OCI-LY1 (cell line): ENCODE data around the gene SYTL1.

Source experiments
- H2AFZ ChIP-seq: fragments of 200-600 bp; sonication (generic), shearing (Covaris generic); 2 replicates; pipeline ENCODE4 v1.6.0; 2014; ENCODE audit warnings: antibody characterized with exemption, mild to moderate bottlenecking, low read length
- H3F3A ChIP-seq: fragments of 200-600 bp; sonication (generic), shearing (Covaris generic); 2 replicates; pipeline ENCODE4 v1.6.0; 2014; ENCODE audit warnings: mild to moderate bottlenecking, antibody characterized with exemption, low read length, moderate library complexity; ENCODE audit not compliant: insufficient read depth
- H3K27ac ChIP-seq: fragments of 200-600 bp; sonication (generic); 2 replicates; pipeline ENCODE4 v1.5.1; 2014; ENCODE audit warnings: low read length, mixed run types, mild to moderate bottlenecking, low read depth; ENCODE audit not compliant: poor library complexity, severe bottlenecking
- H3K27me3 ChIP-seq: fragments of 200-600 bp; sonication (generic); 2 replicates; pipeline ENCODE4 v1.6.0; 2014; ENCODE audit warnings: antibody characterized with exemption, mild to moderate bottlenecking, low read length, moderate library complexity; ENCODE audit not compliant: insufficient read depth
- H3K36me3 ChIP-seq: fragments of 200-600 bp; sonication (generic); 2 replicates; pipeline ENCODE4 v1.6.1; 2014; ENCODE audit warnings: mild to moderate bottlenecking, antibody characterized with exemption, low read length, moderate library complexity, mixed read lengths; ENCODE audit not compliant: insufficient read depth
- H3K4me1 ChIP-seq: fragments of 200-600 bp; sonication (generic); 2 replicates; pipeline ENCODE4 v1.5.1; 2014; ENCODE audit warnings: mild to moderate bottlenecking, low read length, moderate library complexity; ENCODE audit not compliant: insufficient read depth, severe bottlenecking
- H3K4me2 ChIP-seq: fragments of 200-600 bp; sonication (generic), shearing (Covaris generic); 2 replicates; pipeline ENCODE4 v1.6.1; 2014; ENCODE audit warnings: low read length
- H3K4me3 ChIP-seq: fragments of 200-600 bp; sonication (generic); 2 replicates; pipeline ENCODE4 v1.5.1; 2014; ENCODE audit warnings: low read length, low read depth, mild to moderate bottlenecking, mixed read lengths; ENCODE audit not compliant: poor library complexity, severe bottlenecking
- H3K79me2 ChIP-seq: fragments of 200-600 bp; shearing (Covaris generic); 2 replicates; pipeline ENCODE4 v1.6.1; 2016; ENCODE audit warnings: mixed run types, low read length, mixed read lengths; ENCODE audit not compliant: insufficient read depth
- H3K9ac ChIP-seq: fragments of 200-600 bp; sonication (generic), shearing (Covaris generic); 2 replicates; pipeline ENCODE4 v1.6.1; 2014; ENCODE audit warnings: mild to moderate bottlenecking, low read length, mixed read lengths
- H3K9me2 ChIP-seq: fragments of 200-600 bp; sonication (generic), shearing (Covaris generic); 2 replicates; pipeline ENCODE4 v1.6.1; 2014; ENCODE audit warnings: low read depth, mild to moderate bottlenecking, low read length, mixed read lengths
- H3K9me3 ChIP-seq: fragments of 200-600 bp; shearing (Covaris generic); 2 replicates; pipeline ENCODE4 v1.6.1; 2014; ENCODE audit warnings: low read length, mixed read lengths
- H4K20me1 ChIP-seq: fragments of 200-600 bp; sonication (generic), shearing (Covaris generic); 2 replicates; pipeline ENCODE4 v1.6.0; 2016; ENCODE audit warnings: mild to moderate bottlenecking, low read length; ENCODE audit not compliant: insufficient read depth
- EZH2 ChIP-seq: fragments of 200-600 bp; sonication (generic), shearing (Covaris generic); IDR thresholded peaks from 2 replicates; pipeline ENCODE4 v1.8.0; 2017; ENCODE audit warnings: borderline replicate concordance, mixed run types, mild to moderate bottlenecking, antibody characterized with exemption, low read length, moderate library complexity, mixed read lengths
- TF ChIP-seq, protein P1 (sequence below): fragments of 200-600 bp; sonication (generic), shearing (Covaris generic); IDR thresholded peaks from 2 replicates; pipeline ENCODE4 v1.5.1; 2017; ENCODE audit warnings: mild to moderate bottlenecking, antibody characterized with exemption, low read length, moderate library complexity, mixed read lengths

SYTL1 gene

DNA sequence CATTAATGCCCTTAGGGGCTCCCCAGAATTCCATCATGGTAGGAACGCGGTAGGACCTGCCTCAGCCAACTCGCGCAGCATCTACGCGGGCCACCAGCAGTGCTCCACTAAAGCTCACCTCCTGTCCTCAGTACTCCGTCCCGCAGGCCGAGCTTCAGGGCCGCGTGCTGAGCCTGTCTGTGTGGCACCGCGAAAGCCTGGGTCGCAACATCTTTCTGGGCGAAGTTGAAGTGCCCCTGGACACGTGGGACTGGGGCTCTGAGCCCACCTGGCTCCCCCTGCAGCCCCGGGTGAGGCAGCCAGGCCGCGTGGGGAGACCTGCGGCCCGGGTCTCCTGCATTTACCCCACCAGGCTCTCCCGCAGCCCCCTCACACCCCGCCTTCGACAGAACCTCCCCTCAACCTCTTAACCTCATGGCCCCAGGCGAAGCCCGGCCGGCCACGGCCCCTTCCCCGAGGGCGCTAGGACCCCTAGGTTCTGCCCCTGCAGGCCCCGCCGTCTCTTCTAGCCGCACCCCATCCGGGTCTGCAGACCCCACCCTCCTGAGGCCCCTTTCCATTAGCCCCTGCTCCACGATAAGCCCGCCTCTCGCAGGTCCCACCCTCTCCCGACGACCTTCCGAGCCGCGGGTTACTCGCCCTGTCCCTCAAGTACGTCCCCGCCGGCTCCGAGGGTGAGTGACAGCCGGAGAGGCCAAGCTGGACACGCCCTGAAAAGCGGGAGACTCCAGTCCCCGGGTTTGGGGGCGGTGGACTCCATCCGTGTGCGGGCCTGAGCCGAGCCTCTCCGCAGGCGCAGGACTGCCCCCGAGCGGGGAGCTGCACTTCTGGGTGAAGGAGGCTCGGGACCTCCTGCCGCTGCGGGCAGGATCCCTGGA is 9.1 kb downstream of the SYTL1 start:
- peaks cover 16% of the 10 kb centered on the region for H3K4me1 ChIP-seq
- no peak overlapping the region for H3K9ac ChIP-seq
- H3F3A ChIP-seq: no peaks in the 10 kb centered on the region
- H3K36me3 ChIP-seq: no peaks in the 10 kb centered on the region
- H3K9me2 ChIP-seq: no peaks in the 10 kb centered on the region
- H3K4me3 ChIP-seq: no peak overlapping the region
- no peak overlapping the region for H3K4me2 ChIP-seq
- TF ChIP-seq EZH2: no peak
- TF ChIP-seq, protein P1, sequence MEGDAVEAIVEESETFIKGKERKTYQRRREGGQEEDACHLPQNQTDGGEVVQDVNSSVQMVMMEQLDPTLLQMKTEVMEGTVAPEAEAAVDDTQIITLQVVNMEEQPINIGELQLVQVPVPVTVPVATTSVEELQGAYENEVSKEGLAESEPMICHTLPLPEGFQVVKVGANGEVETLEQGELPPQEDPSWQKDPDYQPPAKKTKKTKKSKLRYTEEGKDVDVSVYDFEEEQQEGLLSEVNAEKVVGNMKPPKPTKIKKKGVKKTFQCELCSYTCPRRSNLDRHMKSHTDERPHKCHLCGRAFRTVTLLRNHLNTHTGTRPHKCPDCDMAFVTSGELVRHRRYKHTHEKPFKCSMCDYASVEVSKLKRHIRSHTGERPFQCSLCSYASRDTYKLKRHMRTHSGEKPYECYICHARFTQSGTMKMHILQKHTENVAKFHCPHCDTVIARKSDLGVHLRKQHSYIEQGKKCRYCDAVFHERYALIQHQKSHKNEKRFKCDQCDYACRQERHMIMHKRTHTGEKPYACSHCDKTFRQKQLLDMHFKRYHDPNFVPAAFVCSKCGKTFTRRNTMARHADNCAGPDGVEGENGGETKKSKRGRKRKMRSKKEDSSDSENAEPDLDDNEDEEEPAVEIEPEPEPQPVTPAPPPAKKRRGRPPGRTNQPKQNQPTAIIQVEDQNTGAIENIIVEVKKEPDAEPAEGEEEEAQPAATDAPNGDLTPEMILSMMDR: no peak
- no peak overlapping the region for H2AFZ ChIP-seq
- no peaks in the 10 kb centered on the region for H3K27me3 ChIP-seq
- no peaks in the 10 kb centered on the region for H4K20me1 ChIP-seq
- no peaks in the 10 kb centered on the region for H3K9me3 ChIP-seq
- no peaks in the 10 kb centered on the region for H3K79me2 ChIP-seq
- H3K27ac ChIP-seq: no peak overlapping the region

DNA sequence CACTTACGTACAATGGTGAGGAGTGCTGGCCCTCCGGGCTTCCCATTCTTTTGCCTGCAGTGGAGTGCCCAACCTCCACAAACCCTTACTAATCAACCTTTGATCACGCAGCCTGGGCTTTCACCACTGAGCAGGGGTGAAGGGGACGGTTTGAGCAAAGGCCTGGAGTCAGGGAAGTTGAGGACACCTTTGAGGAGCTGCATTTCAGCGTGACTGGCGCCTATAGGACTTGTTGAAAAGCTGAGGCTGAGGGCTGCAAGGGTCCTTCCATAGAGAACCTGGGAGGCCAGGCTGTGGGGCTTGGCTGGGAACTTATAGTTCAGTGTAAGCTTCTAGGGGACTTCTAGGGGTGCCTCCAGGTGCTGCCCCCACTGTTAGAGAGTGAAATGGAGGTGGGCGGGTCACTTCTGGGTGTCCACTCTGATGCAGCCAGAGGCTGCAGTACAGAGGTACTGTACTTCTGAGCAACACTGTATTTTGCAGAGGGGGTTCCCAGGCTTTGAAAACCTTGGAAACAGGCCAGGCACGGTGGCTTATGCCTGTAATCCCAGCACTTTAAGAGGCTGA is 9.8 kb downstream of the SYTL1 start:
- Histone ChIP-seq H3F3A (no peaks in the 10 kb centered on the region), H3K9me3 (no peaks in the 10 kb centered on the region), H3K4me3 (no peak overlapping the region), H3K9ac (no peak overlapping the region), H3K27me3 (no peaks in the 10 kb centered on the region), H3K27ac (no peak overlapping the region), H4K20me1 (no peaks in the 10 kb centered on the region), H3K9me2 (no peaks in the 10 kb centered on the region), H3K79me2 (no peaks in the 10 kb centered on the region), H2AFZ (no peak overlapping the region), H3K36me3 (no peaks in the 10 kb centered on the region), H3K4me2 (no peak overlapping the region), H3K4me1 (peaks cover 23% of the 10 kb centered on the region)
- TF ChIP-seq, protein P1: no peak
- no peak for TF ChIP-seq EZH2

DNA sequence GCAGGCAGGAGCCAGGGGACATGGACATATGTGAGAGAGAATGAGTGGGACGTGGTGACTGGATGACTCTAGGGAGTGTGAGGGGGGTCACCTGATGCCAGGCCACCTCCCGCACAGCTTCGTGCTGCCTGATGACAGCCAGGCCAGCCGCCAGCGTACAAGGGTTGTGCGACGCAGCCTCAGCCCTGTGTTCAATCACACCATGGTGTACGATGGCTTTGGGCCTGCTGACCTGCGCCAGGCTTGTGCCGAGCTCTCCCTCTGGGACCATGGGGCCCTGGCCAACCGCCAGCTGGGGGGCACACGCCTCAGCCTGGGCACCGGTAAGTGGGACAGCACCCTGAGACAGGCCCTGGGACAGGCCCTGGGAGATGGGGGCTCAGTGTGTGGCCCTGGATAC is 11.3 kb downstream of the SYTL1 start:
- H3K4me2 ChIP-seq: no peak overlapping the region
- no peak overlapping the region for H3K4me3 ChIP-seq
- H3K79me2 ChIP-seq: no peaks in the 10 kb centered on the region
- no peak overlapping the region for H3K9ac ChIP-seq
- no peaks in the 10 kb centered on the region for H3K36me3 ChIP-seq
- no peaks in the 10 kb centered on the region for H3F3A ChIP-seq
- H2AFZ ChIP-seq: no peak overlapping the region
- no peak overlapping the region for H3K27ac ChIP-seq
- H4K20me1 ChIP-seq: no peaks in the 10 kb centered on the region
- H3K9me2 ChIP-seq: no peaks in the 10 kb centered on the region
- H3K27me3 ChIP-seq: no peaks in the 10 kb centered on the region
- TF ChIP-seq EZH2: no peak
- TF ChIP-seq, protein P1: no peak
- no peaks in the 10 kb centered on the region for H3K9me3 ChIP-seq
- peaks cover 35% of the 10 kb centered on the region for H3K4me1 ChIP-seq
